HEK293T (cell line): Measurements from ENCODE around the gene BPTF.
A peak's percentile ranks its signal among the peaks of the same experiment; 100 is the strongest.
"Not testable (repeated sequence)": the region's sequence is repeated elsewhere in the genome, so short reads cannot be mapped to it uniquely, and the experiment has no call there.

ENCODE experiments used
- CTCF ChIA-PET: fragments of 350-600 bp; formaldehyde crosslinking; extraction: SDS; loops from one replicate; lab custom pipeline; 2021; ENCODE audit warnings: antibody characterized with exemption, inconsistent platforms; lab: Yijun Ruan, JAX
- POLR2A ChIA-PET: fragments of 350-600 bp; formaldehyde crosslinking; extraction: SDS; loops from one replicate; lab custom pipeline; 2020; ENCODE audit warnings: antibody characterized with exemption, inconsistent platforms; lab: Yijun Ruan, JAX
- DNase-seq: peaks from one replicate; pipeline ENCODE4 v3.0.0; 2012; ENCODE audit warnings: mixed read lengths; ENCODE audit errors: extremely low spot score
- ARNT ChIP-seq: fragments of 450-650 bp; IDR thresholded peaks from 2 replicates; pipeline ENCODE4 v1.6.1; 2017; ENCODE audit warnings: mild to moderate bottlenecking
- BHLHE40 ChIP-seq: fragments of 450-650 bp; IDR thresholded peaks from 2 replicates; pipeline ENCODE4 v1.6.1; 2016; ENCODE audit warnings: mild to moderate bottlenecking, moderate library complexity, borderline replicate concordance
- CTBP1 ChIP-seq: fragments of 450-650 bp; IDR thresholded peaks from 2 replicates; pipeline ENCODE4 v1.6.1; 2016; ENCODE audit warnings: borderline replicate concordance
- ELF4 ChIP-seq: fragments of 450-650 bp; IDR thresholded peaks from 2 replicates; pipeline ENCODE4 v1.6.1; 2017; ENCODE audit warnings: antibody characterized with exemption
- FOXA1 ChIP-seq: fragments of 450-650 bp; IDR thresholded peaks from 2 replicates; pipeline ENCODE4 v1.6.1; 2016; ENCODE audit warnings: mild to moderate bottlenecking
- FOXK2 ChIP-seq: fragments of 450-650 bp; IDR thresholded peaks from 2 replicates; pipeline ENCODE4 v1.6.1; 2016; ENCODE audit warnings: mild to moderate bottlenecking
- FOXM1 ChIP-seq: fragments of 450-650 bp; IDR thresholded peaks from 2 replicates; pipeline ENCODE4 v1.6.1; 2017; ENCODE audit warnings: mild to moderate bottlenecking, borderline replicate concordance
- HDGF ChIP-seq: fragments of 450-650 bp; IDR thresholded peaks from 2 replicates; pipeline ENCODE4 v1.6.1; 2017; ENCODE audit warnings: antibody characterized with exemption, borderline replicate concordance
- L3MBTL2 ChIP-seq: fragments of 450-650 bp; conservative IDR thresholded peaks from 2 replicates; pipeline ENCODE4 v1.6.1; 2016; ENCODE audit warnings: mild to moderate bottlenecking
- LEF1 ChIP-seq: fragments of 450-650 bp; IDR thresholded peaks from 2 replicates; pipeline ENCODE4 v1.6.1; 2017; ENCODE audit warnings: mild to moderate bottlenecking, borderline replicate concordance
- NFRKB ChIP-seq: fragments of 450-650 bp; IDR thresholded peaks from 2 replicates; pipeline ENCODE4 v1.6.1; 2016; ENCODE audit warnings: mild to moderate bottlenecking, moderate library complexity
- PKNOX1 ChIP-seq: fragments of 450-650 bp; IDR thresholded peaks from 2 replicates; pipeline ENCODE4 v1.6.1; 2016
- SP1 ChIP-seq: fragments of 450-650 bp; IDR thresholded peaks from 2 replicates; pipeline ENCODE4 v1.6.1; 2017
- SUZ12 ChIP-seq: fragments of 450-650 bp; IDR thresholded peaks from 2 replicates; pipeline ENCODE4 v1.6.1; 2016; ENCODE audit warnings: mild to moderate bottlenecking
- TARDBP ChIP-seq: fragments of 450-650 bp; IDR thresholded peaks from 2 replicates; pipeline ENCODE4 v1.6.1; 2016
- ZNF384 ChIP-seq: fragments of 450-650 bp; IDR thresholded peaks from 2 replicates; pipeline ENCODE4 v1.6.1; 2016

Gene BPTF

GRCh38 chr17:67995570-67996263, 170.4 kb downstream of the BPTF start:
- CTCF ChIA-PET, result no interaction called here
- no peak for DNase-seq
- TF ChIP-seq LEF1 (no peak), ZNF384 (no peak), L3MBTL2 (no peak)
- POLR2A ChIA-PET, result interaction anchor here (0.8 to 2.4 kb wide), 7 partner anchors 9 to 40 kb away, joined by 3 to 11 read pairs (median 5); partner anchors contain the start of gene KPNA2

GRCh38 chr17:67996301-67997171, 171.2 kb downstream of the BPTF start, which contains the start of gene C17orf58:
C17orf58 (minus strand) TSS chr17:67996469; CDS start chr17:67996198, 271 bp downstream.
- TF ChIP-seq L3MBTL2, result peak; percentile 32; the same call in 1 of the 2 replicates
- DNase-seq, result not testable (repeated sequence)
- ChIA-PET CTCF (interaction anchor here (0.5 to 0.6 kb wide), 3 partner anchors 26 to 62 kb away, joined by 3 to 4 read pairs (median 3); no protein-coding TSS in a partner anchor), POLR2A (interaction anchor here (0.6 to 2.4 kb wide), 7 partner anchors 10 to 39 kb away, joined by 3 to 11 read pairs (median 4); partner anchors contain the start of gene KPNA2)

- POLR2A ChIA-PET, result no interaction called here
- TF ChIP-seq FOXK2 (no peak), L3MBTL2 (no peak), ELF4 (no peak), BHLHE40 (no peak), NFRKB (no peak), CTBP1 (no peak), FOXM1 (no peak), SP1 (no peak), PKNOX1 (no peak), SUZ12 (no peak), TARDBP (no peak), ARNT (no peak), LEF1 (no peak), HDGF (no peak), ZNF384 (no peak), FOXA1 (no peak)
Observed at GRCh38 chr17:67998466-67998865, 173.2 kb downstream of the BPTF start.

GRCh38 chr17:67999291-67999911, 174.1 kb downstream of the BPTF start:
- CTCF ChIA-PET, result no interaction called here
- POLR2A ChIA-PET, result no interaction called here
- no peak for DNase-seq
- TF ChIP-seq ZNF384 (no peak), SP1 (no peak), FOXA1 (no peak), NFRKB (no peak), L3MBTL2 (no peak), FOXK2 (no peak), ARNT (no peak), FOXM1 (no peak), TARDBP (no peak), CTBP1 (no peak), LEF1 (no peak), PKNOX1 (no peak), HDGF (no peak)

More at GRCh38 chr17:67998466-67998865, 173.2 kb downstream of the BPTF start:
- CTCF ChIA-PET, result interaction anchor here (0.7 kb wide), 1 partner anchor 202 kb away, joined by 3 read pairs; no protein-coding TSS in a partner anchor
- no peak for DNase-seq

GRCh38 chr17:68004201-68004600, 178.9 kb downstream of the BPTF start:
- ChIA-PET CTCF (interaction anchor here (0.6 kb wide), 1 partner anchor 266 kb away, joined by 3 read pairs; no protein-coding TSS in a partner anchor), POLR2A (interaction anchor here (1.7 kb wide), 1 partner anchor 9 kb away, joined by 8 read pairs; no protein-coding TSS in a partner anchor)
- DNase-seq, result no peak
- TF ChIP-seq L3MBTL2 (no peak), ZNF384 (no peak), SP1 (no peak), TARDBP (no peak), ELF4 (no peak), PKNOX1 (no peak), LEF1 (no peak), SUZ12 (no peak), FOXK2 (no peak), ARNT (no peak), HDGF (no peak), FOXM1 (no peak)
